Measurements from ENCODE around the gene NXT2.
"Not testable (repeated sequence)": the region's sequence is repeated elsewhere in the genome, so short reads cannot be mapped to it uniquely, and the experiment has no call there.

The NXT2 gene

GRCh38 chrX:109536439-109537323 lies at the start of gene NXT2:
TSS of gene NXT2 (plus strand) at chrX:109536844. CDS start at chrX:109537007, 163 bp downstream.
- peak; percentile 77 for DNase-seq

GRCh38 chrX:109487640-109488039 lies 49.0 kb upstream of the NXT2 start:
- DNase-seq, result no peak

- DNase-seq, result no peak
Observed at GRCh38 chrX:109489174-109489573, 47.5 kb upstream of the NXT2 start.

- no peak for DNase-seq
Observed at GRCh38 chrX:109498434-109498833, 38.2 kb upstream of the NXT2 start.

GRCh38 chrX:109501176-109501575 lies 35.5 kb upstream of the NXT2 start:
- no peak for DNase-seq

GRCh38 chrX:109508915-109509314 lies 27.7 kb upstream of the NXT2 start:
- DNase-seq, result no peak

GRCh38 chrX:109511113-109511512 lies 25.5 kb upstream of the NXT2 start:
- no peak for DNase-seq

- DNase-seq, result no peak
Observed at GRCh38 chrX:109519001-109519400, 17.6 kb upstream of the NXT2 start.

GRCh38 chrX:109533005-109533404 lies 3.6 kb upstream of the NXT2 start:
- DNase-seq, result no peak

- DNase-seq, result no peak
Observed at GRCh38 chrX:109533631-109534030, 3.0 kb upstream of the NXT2 start.

- no peak for DNase-seq
Observed at GRCh38 chrX:109534933-109535332, 1.7 kb upstream of the NXT2 start.

- no peak for DNase-seq
Observed at GRCh38 chrX:109535578-109535977, 1.1 kb upstream of the NXT2 start.

GRCh38 chrX:109537324-109537665 lies 651 bp downstream of the NXT2 start:
- DNase-seq, result no peak

GRCh38 chrX:109539007-109539406 lies 2.4 kb downstream of the NXT2 start:
- not testable (repeated sequence) for DNase-seq

GRCh38 chrX:109553862-109554261 lies 17.2 kb downstream of the NXT2 start:
- no peak for DNase-seq

GRCh38 chrX:109576083-109576482 lies 39.4 kb downstream of the NXT2 start:
- not testable (repeated sequence) for DNase-seq

- no peak for DNase-seq
Observed at GRCh38 chrX:109577055-109577454, 40.4 kb downstream of the NXT2 start.

- no peak for DNase-seq
Observed at GRCh38 chrX:109578916-109579315, 42.3 kb downstream of the NXT2 start.

- no peak for DNase-seq
Observed at GRCh38 chrX:109585488-109585887, 48.8 kb downstream of the NXT2 start.

- no peak for DNase-seq
Observed at GRCh38 chrX:109590176-109590575, 53.5 kb downstream of the NXT2 start.
